SHP77 treated with DMSO at 0.1 percent for 48 hours (cell line): Measurements from ENCODE around the gene PODNL1.
A peak's percentile ranks its signal among the peaks of the same experiment; 100 is the strongest.

ENCODE experiments used
- DNase-seq: peaks from one replicate; lab custom pipeline; 2025; lab: John Stamatoyannopoulos, UW

PODNL1 gene

DNA sequence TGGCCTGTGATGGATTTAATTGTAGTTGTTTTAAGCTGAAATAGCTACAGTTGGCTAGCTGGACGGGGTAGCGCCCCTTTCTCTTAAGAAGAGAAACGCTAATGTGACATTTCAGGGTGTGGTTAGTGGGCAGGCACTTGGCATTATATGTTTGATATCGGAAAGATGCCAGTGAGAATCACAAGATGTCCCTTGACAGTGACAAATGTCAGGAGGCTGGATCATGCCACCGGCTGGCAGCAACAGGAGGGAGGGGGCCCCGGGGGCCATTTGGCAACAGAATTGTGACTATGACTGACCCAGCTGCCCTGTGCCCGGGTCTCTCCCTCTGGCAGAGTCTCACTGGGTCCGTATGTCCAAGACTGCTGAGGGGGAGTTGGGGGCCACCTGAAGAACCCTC is 18.8 kb upstream of the PODNL1 start:
- no peak for DNase-seq

- no peak for DNase-seq
Measured at GRCh38 chr19:13956365-13956744, 18.1 kb upstream of the PODNL1 start.

DNA sequence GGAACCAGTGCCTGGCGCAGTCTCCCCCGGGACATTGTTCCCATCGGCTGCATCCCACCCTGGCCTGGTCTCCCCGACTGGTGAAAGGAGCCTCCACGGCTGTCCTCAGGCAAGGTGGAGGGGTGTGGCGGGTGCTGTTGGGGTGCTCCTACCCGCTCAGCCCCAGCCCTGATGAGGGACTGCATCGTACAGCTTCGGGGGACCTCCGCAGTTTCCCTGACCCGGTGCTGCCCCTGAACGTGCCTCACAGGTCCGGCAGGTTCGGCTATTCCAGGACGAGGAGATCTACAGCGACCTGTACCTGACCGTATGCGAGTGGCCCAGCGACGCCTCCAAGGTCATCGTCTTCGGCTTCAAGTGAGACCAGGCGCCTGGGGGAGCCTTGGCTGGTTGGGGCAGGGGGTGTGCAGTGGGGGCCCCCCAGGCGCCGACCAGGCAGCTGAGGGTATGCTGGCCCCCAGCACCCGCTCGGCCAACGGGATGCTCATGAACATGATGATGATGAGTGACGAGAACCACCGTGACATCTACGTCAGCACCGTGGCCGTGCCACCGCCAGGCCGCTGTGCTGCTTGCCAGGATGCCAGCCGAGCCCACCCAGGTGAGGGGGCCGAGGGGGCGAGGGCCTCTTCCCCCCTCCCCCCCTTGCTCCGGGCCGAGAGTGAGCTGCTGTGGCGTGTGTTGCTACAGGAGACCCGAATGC is 17.6 kb upstream of the PODNL1 start:
- DNase-seq = no peak

GRCh38 chr19:13954185-13954584 is 16.0 kb upstream of the PODNL1 start:
- no peak for DNase-seq

GRCh38 chr19:13952931-13953531 is 14.8 kb upstream of the PODNL1 start:
- DNase-seq = no peak

DNA sequence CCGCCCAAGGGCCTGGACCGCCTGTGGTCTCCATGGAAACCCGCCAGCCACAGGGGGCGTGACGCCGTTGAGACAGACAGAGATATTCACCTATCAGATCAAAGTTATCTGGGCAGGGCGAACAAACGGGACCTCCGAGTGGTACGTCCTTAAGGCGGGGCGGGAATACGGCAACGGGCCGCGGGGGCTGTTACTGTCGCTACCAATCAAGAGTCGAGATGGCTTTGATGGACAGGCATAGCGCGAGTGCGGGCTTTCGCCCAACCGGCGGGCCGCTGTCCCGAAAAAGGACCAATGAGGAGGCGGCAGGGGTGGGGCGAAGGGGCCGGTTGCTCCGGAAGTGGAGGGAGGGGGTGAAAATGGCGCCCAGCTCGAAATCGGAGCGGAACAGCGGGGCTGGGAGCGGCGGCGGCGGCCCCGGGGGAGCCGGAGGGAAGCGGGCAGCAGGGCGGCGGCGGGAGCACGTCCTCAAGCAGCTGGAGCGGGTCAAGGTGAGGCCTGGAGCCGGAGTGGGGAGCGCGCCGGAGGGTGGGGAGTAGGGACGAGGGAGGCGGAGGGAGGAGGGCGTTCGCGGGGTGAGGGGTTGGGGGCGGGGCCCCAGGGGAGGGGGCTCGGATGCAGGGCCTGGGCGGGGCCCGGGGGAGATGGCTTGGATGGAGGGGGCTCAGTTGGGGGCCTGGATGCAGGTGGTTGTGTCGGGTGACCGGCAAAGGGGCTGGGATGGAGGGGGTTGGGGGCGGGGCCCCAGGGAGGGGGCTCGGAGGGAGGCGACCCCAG is 14.1 kb upstream of the PODNL1 start, which contains the start of gene DCAF15:
Gene DCAF15 (plus strand): TSS at position 356 of the 777 bp plus-strand sequence. CDS start 4 bp downstream, at position 360.
- peak; percentile 97 for DNase-seq

DNA sequence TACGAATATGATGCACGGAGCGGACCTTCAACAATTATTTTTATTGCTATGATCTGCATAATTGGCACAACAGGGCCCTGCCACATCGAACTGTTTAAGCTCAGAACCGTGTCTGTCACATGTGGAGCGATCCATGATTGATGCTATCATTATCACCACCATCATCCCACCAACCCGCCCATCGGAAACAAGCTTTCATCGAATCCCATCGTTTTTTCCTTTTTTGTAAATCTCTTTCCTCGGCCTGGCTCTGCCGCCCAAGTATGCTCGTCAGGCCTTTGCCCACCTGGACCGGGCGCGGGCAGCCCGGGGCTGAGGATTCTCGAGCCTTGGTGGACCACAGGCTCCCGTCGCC is 13.6 kb upstream of the PODNL1 start:
- peak; percentile 63 for DNase-seq

GRCh38 chr19:13951043-13951442 is 12.8 kb upstream of the PODNL1 start:
- DNase-seq = no peak

- no peak for DNase-seq
Measured at GRCh38 chr19:13946414-13946813, 8.2 kb upstream of the PODNL1 start.

DNA sequence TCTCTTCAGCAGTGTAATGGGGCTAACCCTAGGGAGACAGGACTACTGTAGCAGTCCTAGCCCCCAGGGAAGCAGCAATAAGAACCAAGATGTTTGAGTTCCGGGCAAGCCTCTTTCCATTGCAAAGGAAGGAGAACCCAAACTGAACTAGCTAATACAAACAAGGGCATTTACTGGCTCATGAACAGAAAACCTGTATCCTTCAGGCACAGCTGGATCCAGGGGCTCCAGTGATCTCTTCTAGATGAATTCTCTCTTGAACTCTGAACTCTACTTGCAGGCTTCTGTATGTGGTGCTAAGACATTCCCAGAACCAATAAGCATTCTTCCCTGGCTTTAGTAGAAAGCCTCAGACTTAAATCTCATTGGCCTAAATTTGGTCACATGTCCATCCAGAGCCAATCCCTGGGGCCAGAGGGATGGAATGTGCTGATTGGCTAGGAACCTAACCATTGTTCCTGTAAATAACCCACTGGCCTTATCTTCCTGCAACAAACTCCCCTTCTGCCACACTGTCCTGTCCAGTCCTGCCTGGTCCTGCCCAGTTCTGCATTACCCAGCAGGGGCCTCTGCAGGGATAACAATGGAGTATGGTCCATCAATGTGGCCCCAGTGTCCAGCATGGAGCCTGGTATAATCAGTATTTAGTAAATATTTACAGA is 3.9 kb upstream of the PODNL1 start:
- DNase-seq = no peak

DNA sequence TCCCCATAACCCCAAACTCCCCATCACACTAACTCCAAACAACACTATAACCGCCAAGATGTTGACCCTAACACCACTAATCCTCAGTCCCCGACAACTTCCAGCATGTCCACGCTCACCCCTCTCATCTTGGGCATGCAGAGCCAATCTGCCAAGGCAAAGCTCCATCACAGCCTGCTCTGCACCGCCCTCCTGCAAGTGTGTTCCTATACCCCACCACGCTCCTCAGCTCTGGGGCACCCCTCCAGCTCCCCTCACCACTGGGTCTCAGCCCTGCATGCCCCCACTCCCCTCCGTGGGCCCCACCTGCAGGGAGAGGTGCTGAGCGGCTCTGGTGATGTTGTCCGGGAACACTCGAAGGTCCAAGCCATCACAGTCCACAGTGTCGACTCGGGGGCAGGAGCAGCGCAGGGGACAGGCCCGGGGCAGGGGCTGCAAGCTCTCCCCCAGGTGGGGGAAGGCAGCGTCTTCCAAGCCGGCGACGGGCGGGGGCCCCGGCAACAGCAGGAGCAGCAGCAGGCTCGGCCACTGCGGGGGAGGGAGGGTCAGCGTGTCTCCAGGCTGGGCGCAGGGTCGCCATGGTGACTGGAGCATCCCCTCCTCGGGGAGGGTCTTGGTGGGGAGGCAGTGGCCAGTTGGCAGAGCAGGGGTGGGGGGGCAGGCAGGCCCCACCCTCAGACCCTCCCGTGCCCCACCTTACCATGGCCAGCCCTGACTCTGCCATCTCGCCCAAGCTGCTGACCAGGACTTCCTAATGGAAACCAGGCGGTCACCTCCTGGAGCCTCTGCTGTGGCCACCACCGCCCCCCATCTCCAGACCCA is 527 bp downstream of the PODNL1 start:
- no peak for DNase-seq

- no peak for DNase-seq
Measured at GRCh38 chr19:13935765-13936510, 2.3 kb downstream of the PODNL1 start.

DNA sequence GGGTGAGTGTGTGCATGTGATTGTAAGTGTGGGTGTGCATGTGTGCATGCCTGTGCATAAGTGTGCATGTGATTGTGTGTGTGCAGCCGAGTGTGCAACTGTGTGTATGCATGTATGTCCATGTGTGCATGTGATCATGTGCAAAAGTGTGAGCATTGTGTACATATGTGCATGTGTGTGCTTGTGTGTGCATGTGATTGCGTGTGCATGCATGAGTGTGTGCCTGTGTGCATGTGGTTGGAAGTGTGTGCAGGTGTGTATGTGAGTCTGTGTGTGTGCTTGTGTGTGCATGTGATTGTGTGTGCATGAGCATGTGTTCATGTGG is 3.5 kb downstream of the PODNL1 start:
- DNase-seq = no peak

DNA sequence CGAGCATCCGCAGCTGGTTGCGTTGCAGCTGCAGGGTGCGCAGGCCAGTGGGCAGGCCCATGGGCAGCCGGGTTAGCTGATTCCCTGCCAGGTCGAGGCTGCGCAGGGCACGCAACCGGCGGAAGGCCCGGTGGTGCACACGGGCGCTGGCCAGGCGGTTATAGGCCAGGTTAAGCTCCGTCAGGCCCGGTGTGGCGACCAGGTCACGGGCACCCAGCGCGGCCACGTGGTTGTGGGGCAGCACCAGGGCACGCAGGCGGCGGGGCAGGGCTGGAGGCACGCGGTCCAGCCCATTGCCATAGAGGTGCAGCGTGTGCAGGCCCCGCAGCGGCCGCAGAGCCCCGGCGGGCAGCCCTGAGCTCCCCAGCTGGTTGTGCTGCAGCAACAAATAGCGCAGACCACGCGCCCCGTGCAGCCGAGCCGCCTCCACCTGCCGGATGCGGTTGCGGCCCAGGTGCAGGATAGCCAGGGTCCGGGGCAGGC is 5.3 kb downstream of the PODNL1 start:
- peak; percentile 17 for DNase-seq

GRCh38 chr19:13932149-13932637 is 6.0 kb downstream of the PODNL1 start:
- no peak for DNase-seq

DNA sequence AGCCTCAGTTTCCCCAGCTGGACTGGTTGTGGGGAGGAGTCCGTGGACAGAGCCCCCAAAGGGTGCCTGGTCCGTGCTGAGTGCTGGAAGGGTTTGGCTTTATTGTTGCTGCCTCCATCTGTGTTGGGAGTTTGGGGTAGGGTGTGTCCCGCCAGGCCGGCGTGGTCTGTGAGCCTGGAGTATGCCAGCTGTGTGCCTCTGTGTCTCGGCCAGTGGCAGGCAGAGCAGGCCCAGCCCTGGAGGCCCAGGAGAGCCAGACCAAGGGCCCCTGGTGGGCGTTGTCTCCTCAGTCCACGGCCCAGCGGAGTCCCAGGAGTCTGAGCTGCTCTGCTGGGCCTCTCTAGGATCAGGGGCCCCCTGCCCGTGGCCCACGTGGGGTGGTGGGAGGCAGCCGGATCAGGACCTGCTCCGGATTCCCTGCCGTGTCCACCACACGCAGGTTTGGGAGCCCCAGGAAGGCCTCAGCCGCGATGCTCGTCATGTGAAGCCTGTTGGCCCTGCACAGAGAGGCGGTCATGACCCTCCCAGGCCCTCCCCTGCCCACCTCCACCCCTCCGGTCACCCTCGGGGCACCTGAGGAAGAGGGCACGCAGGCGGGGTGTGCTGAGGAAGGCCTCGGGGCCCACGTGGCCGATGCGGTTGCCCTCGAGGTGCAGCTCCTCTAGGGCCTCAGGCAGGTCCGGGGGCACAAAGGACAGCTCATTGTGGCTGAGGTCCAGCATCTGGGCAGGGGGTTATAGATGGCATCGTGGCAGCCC is 6.6 kb downstream of the PODNL1 start:
- DNase-seq = no peak

DNA sequence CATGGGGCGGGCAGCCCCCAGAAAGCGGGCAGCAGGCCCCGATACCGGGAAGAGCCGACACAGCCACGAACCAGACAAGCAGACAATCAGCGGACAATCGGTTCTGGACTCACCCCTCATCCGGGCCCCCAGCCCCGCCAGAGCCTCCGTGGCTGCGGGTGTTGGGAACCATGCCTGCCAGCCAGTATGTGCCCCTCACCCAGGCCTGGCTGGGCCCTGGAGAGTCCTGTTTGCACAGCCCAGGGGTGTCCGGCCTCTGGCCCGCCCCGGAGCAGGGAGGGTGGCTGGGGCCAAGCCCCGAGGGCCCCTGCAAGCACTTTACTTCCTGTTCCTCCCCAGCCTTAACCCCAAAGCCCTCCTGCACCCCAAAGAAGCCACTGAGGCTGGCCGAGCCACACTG is 7.8 kb downstream of the PODNL1 start:
- DNase-seq = no peak

GRCh38 chr19:13929956-13930355 is 8.3 kb downstream of the PODNL1 start:
- no peak for DNase-seq

- DNase-seq = no peak
Measured at GRCh38 chr19:13929340-13929739, 8.9 kb downstream of the PODNL1 start.

GRCh38 chr19:13926715-13927114 is 11.5 kb downstream of the PODNL1 start:
- DNase-seq = no peak
